Right renal pelvis (tissue), 4 donors: Measurements from ENCODE around the gene NOC2L. TPM values are rescaled to one million over a fixed set of nuclear protein-coding genes. Genes with fewer than 3 reads are reported as not detected.
"Not testable (repeated sequence)": the region's sequence is repeated elsewhere in the genome, so short reads cannot be mapped to it uniquely, and the experiment has no call there.

ENCODE experiments used
- DNase-seq, 4 donors: peaks; one replicate each; pipeline ENCODE4 v3.0.0-alpha.2; 2013; ENCODE audit warnings: low read depth in 4 of 4, low spot score in 3 of 4, missing footprints in 1 of 4
- polyA plus RNA-seq, 4 donors: library from polyadenylated mRNA; unstranded; fragments of 120-200 nt; gene quantifications; one replicate each; pipeline ENCODE4 v1.2.1, GENCODE V29; 2013; ENCODE audit not compliant: insufficient read length in 4 of 4

NOC2L gene
- polyA plus RNA-seq, 4 donors, result 53.1 to 65.2 (median 57.0) TPM

GRCh38 chr1:976791-977190 is 17.7 kb upstream of the NOC2L start:
- DNase-seq, result not testable (repeated sequence)

GRCh38 chr1:975896-976683 is 17.0 kb upstream of the NOC2L start:
- peak in 1 of 4 donors; percentile 45 for DNase-seq

- no peak for DNase-seq
These were observed 16.3 kb upstream of the NOC2L start for GRCh38 chr1:975365-975764.

- DNase-seq, result no peak
These were observed 15.8 kb upstream of the NOC2L start for GRCh38 chr1:974687-975328.

GRCh38 chr1:974293-974640 is 15.2 kb upstream of the NOC2L start:
- DNase-seq, result no peak

GRCh38 chr1:973459-974292 is 14.6 kb upstream of the NOC2L start:
- no peak for DNase-seq

- no peak for DNase-seq
These were observed 13.8 kb upstream of the NOC2L start for GRCh38 chr1:972726-973458.

GRCh38 chr1:971751-972506 is 12.9 kb upstream of the NOC2L start:
- DNase-seq, result no peak

GRCh38 chr1:970973-971730 is 12.1 kb upstream of the NOC2L start:
- no peak for DNase-seq

- no peak for DNase-seq
These were observed 11.4 kb upstream of the NOC2L start for GRCh38 chr1:970242-970972.

- DNase-seq, result no peak
These were observed 10.3 kb upstream of the NOC2L start for GRCh38 chr1:969260-969855.

GRCh38 chr1:967466-968343 is 8.6 kb upstream of the NOC2L start:
- DNase-seq, result no peak

GRCh38 chr1:966704-967300 is 7.7 kb upstream of the NOC2L start:
- DNase-seq, result no peak

- DNase-seq, result no peak
These were observed 7.2 kb upstream of the NOC2L start, which contains the start of gene PLEKHN1 for GRCh38 chr1:966135-966703. TSS of gene PLEKHN1 (plus strand) at chr1:966482. CDS start at chr1:966532, 50 bp downstream.

GRCh38 chr1:965526-966134 is 6.6 kb upstream of the NOC2L start:
- no peak for DNase-seq
